HCT116 (cell line): ENCODE measurements around the gene IL12A. TPM values are rescaled to one million over a fixed set of nuclear protein-coding genes. Genes with fewer than 3 reads are reported as not detected.

Experiments used
- ATAC-seq: fragments of 200-7000 bp; cut with Tn5 transposase; 2 replicates; pipeline ENCODE4 v1.9.1; 2020; ENCODE audit warnings: mild to moderate bottlenecking, moderate library complexity
- BruUV-seq: library from RNA; stranded (reverse); fragments of 400-500 nt; replicated peaks from 2 replicates; lab custom pipeline; 2021; lab: Mats Ljungman, UMichigan
- CTCF ChIA-PET: fragments of 300-600 bp; sonication (Branson Sonifier 250); formaldehyde crosslinking; loops from one replicate; lab custom pipeline; 2021; ENCODE audit warnings: antibody characterized with exemption; lab: Charles Lee
- POLR2A ChIA-PET: fragments of 300-600, 350-600 bp; sonication (Branson Sonifier 250); formaldehyde crosslinking; loops from one replicate; lab custom pipeline; 2021; ENCODE audit warnings: antibody characterized with exemption; lab: Charles Lee
- RAD21 ChIA-PET, 2 experiments: fragments of 300-600 bp; sonication (Branson Sonifier 250); formaldehyde crosslinking; loops; one replicate each; lab custom pipeline; 2023; ENCODE audit warnings: low total read pairs in 2 of 2; ENCODE audit not compliant: uncharacterized antibody in 2 of 2, unreplicated experiment in 2 of 2, low non-redundant PET in 1 of 2; lab: Charles Lee
- DNase-seq: peaks from one replicate; pipeline ENCODE4 v3.0.0-alpha.2; 2010; ENCODE audit warnings: low read depth, low spot score
- H2AFZ ChIP-seq: fragments of 200-600 bp; shearing (Covaris generic), sonication (generic); 2 replicates; pipeline ENCODE4 v1.6.1; 2017; ENCODE audit warnings: low read depth, mixed run types, mixed read lengths, antibody characterized with exemption, low read length; ENCODE audit not compliant: poor library complexity, severe bottlenecking
- H3K27ac ChIP-seq: 2 replicates; pipeline ENCODE4 v1.5.1; 2012; ENCODE audit warnings: low read depth, low read length
- H3K27me3 ChIP-seq: fragments of 200-600 bp; sonication (generic); 2 replicates; pipeline ENCODE4 v1.6.1; 2016; ENCODE audit warnings: mixed run types, low read length, mixed read lengths; ENCODE audit not compliant: insufficient read depth
- H3K36me3 ChIP-seq, 2 experiments: fragments of 200-500 bp in 1 of 2; fragments of 200-600 bp in 1 of 2; sonication (Bioruptor generic) in 1 of 2; sonication (generic) in 1 of 2; 2 replicates each; pipeline versions ENCODE4 v1.5.1 to v1.6.1; 2014 to 2016; ENCODE audit warnings: low read length in 2 of 2, inconsistent platforms in 1 of 2, mixed read lengths in 1 of 2, mixed run types in 1 of 2; ENCODE audit not compliant: insufficient read depth in 2 of 2, control insufficient read depth in 1 of 2
- H3K4me1 ChIP-seq, 2 experiments: fragments of 200-600 bp in 1 of 2; sonication (generic) in 1 of 2; 2 replicates each; pipeline versions ENCODE4 v1.5.1 to v1.6.1; 2012 to 2017; ENCODE audit warnings: low read length in 2 of 2, inconsistent platforms in 1 of 2, mild to moderate bottlenecking in 1 of 2, mixed read lengths in 1 of 2, mixed run types in 1 of 2, moderate library complexity in 1 of 2; ENCODE audit not compliant: insufficient read depth in 2 of 2, control insufficient read depth in 1 of 2
- H3K4me2 ChIP-seq: fragments of 200-600 bp; sonication (generic); 2 replicates; pipeline ENCODE4 v1.6.1; 2017; ENCODE audit warnings: mixed run types, low read length, mixed read lengths
- H3K4me3 ChIP-seq, 2 experiments: fragments of 200-600 bp in 1 of 2; sonication (generic) in 1 of 2; replicated peaks in 1 of 2; 2 replicates each; pipeline ENCODE4 v1.5.1; 2011 to 2016; ENCODE audit warnings: low read length in 2 of 2, control low read depth in 1 of 2, low read depth in 1 of 2, mild to moderate bottlenecking in 1 of 2, mixed read lengths in 1 of 2, mixed run types in 1 of 2
- H3K79me2 ChIP-seq: fragments of 200-600 bp; sonication (generic); 2 replicates; pipeline ENCODE4 v1.6.1; 2017; ENCODE audit warnings: mild to moderate bottlenecking, mixed run types, low read length, moderate library complexity, mixed read lengths; ENCODE audit not compliant: insufficient read depth
- H3K9ac ChIP-seq: fragments of 200-600 bp; sonication (generic); 2 replicates; pipeline ENCODE4 v1.6.1; 2016; ENCODE audit warnings: low read length, mixed read lengths
- H3K9me2 ChIP-seq: fragments of 200-600 bp; sonication (generic), shearing (Covaris generic); 2 replicates; pipeline ENCODE4 v1.6.1; 2017; ENCODE audit warnings: mixed run types, mild to moderate bottlenecking, moderate library complexity; ENCODE audit not compliant: insufficient read depth
- H3K9me3 ChIP-seq, 2 experiments: fragments of 200-500 bp in 1 of 2; fragments of 200-600 bp in 1 of 2; sonication (Bioruptor generic) in 1 of 2; sonication (generic) in 1 of 2; 2 replicates each; pipeline ENCODE4 v1.6.1; 2014 to 2017; ENCODE audit warnings: low read length in 2 of 2, mixed read lengths in 2 of 2, inconsistent platforms in 1 of 2, low read depth in 1 of 2, mild to moderate bottlenecking in 1 of 2, mixed run types in 1 of 2, moderate library complexity in 1 of 2; ENCODE audit not compliant: control insufficient read depth in 1 of 2, insufficient read depth in 1 of 2
- H4K20me1 ChIP-seq: fragments of 200-600 bp; sonication (generic), shearing (Covaris generic); 2 replicates; pipeline ENCODE4 v1.6.1; 2017; ENCODE audit warnings: mixed run types, mild to moderate bottlenecking, moderate library complexity; ENCODE audit not compliant: insufficient read depth
- FOSL1 ChIP-seq: IDR thresholded peaks from 2 replicates; pipeline ENCODE4 v1.6.1; 2012; ENCODE audit warnings: low read depth
- RAD21 ChIP-seq: IDR thresholded peaks from 2 replicates; pipeline ENCODE4 v1.6.1; 2012; ENCODE audit warnings: low read depth, mild to moderate bottlenecking
- intact Hi-C: fragments of 100-400 bp; cut with micrococcal nuclease; formaldehyde crosslinking; loops from 2 replicates; pipeline ENCODE4 v1.10.0; 2022
- total RNA-seq: library from RNA; stranded (reverse); gene quantifications from one replicate; pipeline ENCODE4 v1.2.1, GENCODE V29; 2021; ENCODE audit not compliant: unreplicated experiment
- TF ChIP-seq, protein P1 (sequence below), 3 experiments: fragments of 200-600 bp in 1 of 3; sonication (generic) in 1 of 3; IDR thresholded peaks in 2 of 3; conservative IDR thresholded peaks in 1 of 3; 2 replicates each; pipeline ENCODE4 v1.5.1; 2012 to 2017; ENCODE audit warnings: low read depth in 2 of 3, low read length in 2 of 3, antibody characterized with exemption in 1 of 3, borderline replicate concordance in 1 of 3, control low read depth in 1 of 3, mild to moderate bottlenecking in 1 of 3, mixed read lengths in 1 of 3, mixed run types in 1 of 3, moderate library complexity in 1 of 3; ENCODE audit not compliant: insufficient read depth in 1 of 3
- TF ChIP-seq, protein P2 (sequence below): IDR thresholded peaks from 2 replicates; pipeline ENCODE4 v1.6.1; 2012

The IL12A gene
- total RNA-seq, 1 experiment from 2014 or later, result 2.8 TPM

DNA sequence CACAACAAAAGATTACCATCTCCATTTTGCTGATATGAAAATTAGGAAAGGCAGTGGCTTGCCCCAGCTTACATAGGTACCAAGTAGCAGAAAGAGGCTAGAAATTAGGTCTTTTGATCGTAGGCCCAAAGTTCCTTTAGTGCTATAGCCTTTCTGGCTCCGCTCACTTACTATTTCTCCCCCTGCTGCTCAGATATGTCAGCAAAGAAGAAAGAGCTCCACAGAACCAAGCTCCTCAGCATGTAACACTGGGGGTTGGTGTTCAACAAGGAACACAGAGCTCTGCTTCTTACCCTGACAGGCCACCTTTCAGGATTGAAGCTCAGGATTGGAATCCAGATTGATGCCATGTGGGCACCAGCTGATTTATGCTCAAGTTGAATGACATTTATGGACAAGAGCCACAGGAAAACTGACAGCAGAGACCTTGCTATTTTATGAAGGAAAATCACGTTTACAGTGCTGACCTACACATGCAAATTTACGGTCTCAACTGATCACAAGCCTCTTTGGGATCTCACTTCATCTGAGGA is 6.1 kb upstream of the IL12A start:
- Histone ChIP-seq H3K27ac (no peak overlapping the region), H3K36me3 (no peaks in the 10 kb centered on the region), H3K79me2 (no peaks in the 10 kb centered on the region), H2AFZ (no peak overlapping the region), H3K9me2 (no peaks in the 10 kb centered on the region), H3K9ac (no peak overlapping the region), H3K4me1 (peaks cover 0 to 7% of the 10 kb centered on the region in 2 experiments; a peak in 2 of 4 replicates), H3K4me3 (no peak overlapping the region), H3K27me3 (no peaks in the 10 kb centered on the region), H3K4me2 (no peak overlapping the region), H4K20me1 (no peaks in the 10 kb centered on the region), H3K9me3 (no peaks in the 10 kb centered on the region; a peak in 1 of 4 replicates)
- POLR2A ChIA-PET, result no interaction called here
- RAD21 ChIA-PET, result interaction anchor here in 1 of 2 experiments (0.9 kb wide), 1 partner anchor 98 kb away, joined by 3 read pairs; no protein-coding TSS in a partner anchor
- ATAC-seq, result peak; percentile 42; the same call in 1 of the 2 replicates
- CTCF ChIA-PET, result interaction anchor here (0.9 to 1.1 kb wide), 3 partner anchors 23 to 98 kb away, joined by 3 to 9 read pairs (median 3); no protein-coding TSS in a partner anchor
- TF ChIP-seq, protein P1, sequence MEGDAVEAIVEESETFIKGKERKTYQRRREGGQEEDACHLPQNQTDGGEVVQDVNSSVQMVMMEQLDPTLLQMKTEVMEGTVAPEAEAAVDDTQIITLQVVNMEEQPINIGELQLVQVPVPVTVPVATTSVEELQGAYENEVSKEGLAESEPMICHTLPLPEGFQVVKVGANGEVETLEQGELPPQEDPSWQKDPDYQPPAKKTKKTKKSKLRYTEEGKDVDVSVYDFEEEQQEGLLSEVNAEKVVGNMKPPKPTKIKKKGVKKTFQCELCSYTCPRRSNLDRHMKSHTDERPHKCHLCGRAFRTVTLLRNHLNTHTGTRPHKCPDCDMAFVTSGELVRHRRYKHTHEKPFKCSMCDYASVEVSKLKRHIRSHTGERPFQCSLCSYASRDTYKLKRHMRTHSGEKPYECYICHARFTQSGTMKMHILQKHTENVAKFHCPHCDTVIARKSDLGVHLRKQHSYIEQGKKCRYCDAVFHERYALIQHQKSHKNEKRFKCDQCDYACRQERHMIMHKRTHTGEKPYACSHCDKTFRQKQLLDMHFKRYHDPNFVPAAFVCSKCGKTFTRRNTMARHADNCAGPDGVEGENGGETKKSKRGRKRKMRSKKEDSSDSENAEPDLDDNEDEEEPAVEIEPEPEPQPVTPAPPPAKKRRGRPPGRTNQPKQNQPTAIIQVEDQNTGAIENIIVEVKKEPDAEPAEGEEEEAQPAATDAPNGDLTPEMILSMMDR (IDR thresholded peaks at IDR 0.05 in 2 of 3, conservative IDR thresholded peaks at IDR 0.05 in 1 of 3; ENCODE audit: borderline replicate concordance in 1 of 3, insufficient read depth in 1 of 3, low read depth in 2 of 3, low read length in 2 of 3), result 0 out of 6 replicates have a peak, but pooled peaks of 1 of the 3 experiments have one; percentile 13
- TF ChIP-seq FOSL1, result no peak
- DNase-seq, result no peak
- intact Hi-C loops, result no loop called here
- no TSS peak for BruUV-seq

DNA sequence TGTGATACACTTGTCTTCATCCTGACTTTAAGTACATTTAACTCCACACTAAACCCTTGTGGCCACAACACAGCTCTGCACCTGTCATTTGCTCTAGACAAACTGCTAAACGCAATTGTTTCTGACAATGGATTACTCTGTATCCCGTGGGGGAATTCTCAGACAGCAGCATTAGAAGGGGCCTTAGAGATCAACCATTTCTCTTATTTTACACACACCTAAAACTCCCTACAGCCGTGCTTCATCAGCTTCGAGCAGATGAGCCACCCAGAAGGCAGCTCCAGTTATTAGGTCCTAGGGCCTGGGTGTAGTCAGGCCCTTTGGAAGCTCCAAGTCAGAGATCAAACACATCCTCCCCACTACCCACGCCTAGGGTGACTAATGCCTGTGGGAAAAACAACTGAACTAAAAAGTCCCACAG is 1.3 kb upstream of the IL12A start:
- TF ChIP-seq RAD21, result peak; percentile 35; the same call in 1 of the 2 replicates
- TF ChIP-seq, protein P2, sequence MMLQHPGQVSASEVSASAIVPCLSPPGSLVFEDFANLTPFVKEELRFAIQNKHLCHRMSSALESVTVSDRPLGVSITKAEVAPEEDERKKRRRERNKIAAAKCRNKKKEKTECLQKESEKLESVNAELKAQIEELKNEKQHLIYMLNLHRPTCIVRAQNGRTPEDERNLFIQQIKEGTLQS, result no peak
- TF ChIP-seq, protein P1 (IDR thresholded peaks at IDR 0.05 in 2 of 3, conservative IDR thresholded peaks at IDR 0.05 in 1 of 3; ENCODE audit: borderline replicate concordance in 1 of 3, insufficient read depth in 1 of 3, low read depth in 2 of 3, low read length in 2 of 3), result peak; percentile 25 to 57 (median 54); a peak in 5 of 6 replicates
- Histone ChIP-seq H3K4me3 (no peak overlapping the region), H3K4me2 (peak overlapping the region; percentile 88), H3K4me1 (peaks cover 4 to 24% of the 10 kb centered on the region in 2 experiments; a peak in 3 of 4 replicates), H3K36me3 (peaks cover 0 to 6% of the 10 kb centered on the region in 2 experiments; a peak in 1 of 4 replicates), H3K27ac (no peak overlapping the region), H3K9me3 (no peaks in the 10 kb centered on the region), H3K9ac (no peak overlapping the region), H3K27me3 (no peaks in the 10 kb centered on the region), H4K20me1 (no peaks in the 10 kb centered on the region), H3K9me2 (no peaks in the 10 kb centered on the region), H2AFZ (peak overlapping the region; percentile 95), H3K79me2 (no peaks in the 10 kb centered on the region; the same call in 1 of the 2 replicates)
- ATAC-seq, result peak; percentile 40; the same call in 1 of the 2 replicates
- BruUV-seq, result no TSS peak
- ChIA-PET POLR2A (interaction anchor here (0.7 to 1.5 kb wide), 2 partner anchors 12 to 103 kb away, joined by 3 to 4 read pairs; no protein-coding TSS in a partner anchor), RAD21 (interaction anchor here (0.9 to 1.7 kb wide), 2 partner anchors 19 to 103 kb away, joined by 3 to 6 read pairs; no protein-coding TSS in a partner anchor), CTCF (interaction anchor here (0.7 to 4.1 kb wide), 15 partner anchors 8 to 205 kb away, joined by 3 to 63 read pairs (median 5); no protein-coding TSS in a partner anchor)
- DNase-seq, result no peak
- intact Hi-C loops, result loop anchor here (5.0 kb wide), 1 partner anchor 105 kb away; no protein-coding TSS in a partner anchor
